GM12872 (cell line): ENCODE measurements around the gene DGKQ.

Experiments
- TF ChIP-seq, protein P1 (sequence below): IDR thresholded peaks from 3 replicates; pipeline ENCODE4 v1.5.1; 2011; ENCODE audit warnings: low read depth, mild to moderate bottlenecking, low read length, moderate library complexity; ENCODE audit not compliant: insufficient read depth

DGKQ gene

GRCh38 chr4:1018147-1019020 lies 45.0 kb upstream of the DGKQ start:
- TF ChIP-seq, protein P1, sequence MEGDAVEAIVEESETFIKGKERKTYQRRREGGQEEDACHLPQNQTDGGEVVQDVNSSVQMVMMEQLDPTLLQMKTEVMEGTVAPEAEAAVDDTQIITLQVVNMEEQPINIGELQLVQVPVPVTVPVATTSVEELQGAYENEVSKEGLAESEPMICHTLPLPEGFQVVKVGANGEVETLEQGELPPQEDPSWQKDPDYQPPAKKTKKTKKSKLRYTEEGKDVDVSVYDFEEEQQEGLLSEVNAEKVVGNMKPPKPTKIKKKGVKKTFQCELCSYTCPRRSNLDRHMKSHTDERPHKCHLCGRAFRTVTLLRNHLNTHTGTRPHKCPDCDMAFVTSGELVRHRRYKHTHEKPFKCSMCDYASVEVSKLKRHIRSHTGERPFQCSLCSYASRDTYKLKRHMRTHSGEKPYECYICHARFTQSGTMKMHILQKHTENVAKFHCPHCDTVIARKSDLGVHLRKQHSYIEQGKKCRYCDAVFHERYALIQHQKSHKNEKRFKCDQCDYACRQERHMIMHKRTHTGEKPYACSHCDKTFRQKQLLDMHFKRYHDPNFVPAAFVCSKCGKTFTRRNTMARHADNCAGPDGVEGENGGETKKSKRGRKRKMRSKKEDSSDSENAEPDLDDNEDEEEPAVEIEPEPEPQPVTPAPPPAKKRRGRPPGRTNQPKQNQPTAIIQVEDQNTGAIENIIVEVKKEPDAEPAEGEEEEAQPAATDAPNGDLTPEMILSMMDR = no peak

DNA sequence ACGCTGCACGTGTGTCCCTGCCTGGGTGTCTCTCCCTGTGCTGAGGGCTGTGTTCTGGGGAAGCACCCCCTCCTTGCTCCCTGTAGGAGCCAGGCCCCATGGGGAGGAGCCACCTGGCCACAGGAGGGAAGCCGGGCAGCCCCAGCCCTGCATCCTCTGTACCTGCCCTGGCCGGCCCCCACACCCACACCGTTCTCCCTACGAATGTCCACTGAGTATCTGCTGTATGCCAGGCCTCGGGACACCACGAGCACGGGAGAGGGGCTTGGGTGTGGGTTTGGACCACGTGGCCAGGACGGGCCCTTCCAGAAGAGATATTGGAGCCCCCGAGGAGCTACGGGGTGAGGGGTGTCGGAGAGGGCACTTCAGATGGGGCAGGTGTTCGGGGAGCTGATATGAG lies 44.3 kb upstream of the DGKQ start:
- TF ChIP-seq, protein P1 = no peak

DNA sequence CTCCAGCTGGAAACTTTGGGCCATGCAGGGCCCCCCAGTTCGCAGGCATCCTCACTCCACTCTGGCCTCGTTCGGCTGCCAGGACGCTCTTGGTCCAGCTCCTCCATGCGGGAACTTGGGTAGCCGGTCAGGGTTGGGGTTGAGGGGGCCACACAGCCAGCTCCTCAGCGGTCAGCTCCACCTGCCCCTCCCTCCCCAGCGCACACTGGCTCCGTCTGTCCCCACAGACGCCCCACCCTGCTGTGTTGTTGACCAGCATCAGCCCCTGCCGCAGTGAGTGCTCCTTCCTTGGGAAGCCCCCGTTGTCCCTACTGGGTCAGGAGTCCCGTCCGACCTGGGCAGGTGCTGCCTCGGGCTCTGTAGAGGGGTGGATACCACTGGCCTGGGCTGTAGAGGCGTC lies 43.8 kb upstream of the DGKQ start:
- TF ChIP-seq, protein P1 = no peak

DNA sequence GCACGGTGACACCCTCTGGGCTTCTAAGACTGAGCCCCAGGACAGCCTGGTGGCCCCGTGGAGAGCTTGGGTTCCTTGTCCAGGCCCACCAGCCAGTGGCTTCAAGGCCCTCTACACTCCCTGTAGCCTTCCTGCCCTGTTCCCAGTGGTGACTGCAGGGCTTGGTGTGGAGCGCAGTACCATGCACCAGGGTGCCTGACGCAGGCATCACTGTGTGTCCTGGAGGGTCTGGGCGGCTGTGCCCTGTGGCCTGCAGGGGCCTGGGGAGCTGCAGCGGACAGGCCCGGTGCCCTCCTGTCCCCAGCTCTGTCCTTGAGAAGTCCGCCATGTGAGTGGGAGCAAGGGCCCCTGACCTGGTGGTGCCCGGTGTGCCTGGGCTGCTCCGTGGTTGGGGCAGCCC lies 42.4 kb upstream of the DGKQ start:
- TF ChIP-seq, protein P1 = no peak

DNA sequence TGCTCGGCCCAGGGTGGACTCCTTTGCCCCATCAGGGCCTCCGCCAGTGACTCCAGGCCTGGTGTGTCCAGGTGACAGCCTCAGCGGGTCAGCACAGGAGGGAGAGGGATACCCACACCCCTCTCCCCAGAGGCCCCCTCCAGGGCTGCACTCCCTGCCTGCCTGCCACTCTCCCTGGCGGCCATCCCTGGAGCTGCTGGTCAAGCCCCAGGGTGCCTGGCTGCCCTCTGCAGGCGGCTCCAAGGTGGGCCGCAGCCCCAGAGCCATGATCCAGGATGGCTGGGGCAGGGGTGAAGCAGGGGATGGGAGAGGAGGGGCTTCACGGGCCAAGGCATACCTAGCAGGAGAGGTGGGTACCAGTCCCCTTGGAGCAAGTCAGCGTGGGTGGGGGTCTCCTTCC lies 41.8 kb upstream of the DGKQ start:
- TF ChIP-seq, protein P1 = 0 out of 3 replicates have a peak, but pooled peaks have one; percentile 3

- TF ChIP-seq, protein P1 = no peak
These were observed 41.2 kb upstream of the DGKQ start for GRCh38 chr4:1014291-1015167.
